Ascending aorta (tissue), 2 donors: ENCODE data around the gene CCDC7. TPM values are rescaled to one million over a fixed set of nuclear protein-coding genes. Genes with fewer than 3 reads are reported as not detected.
"Not testable (repeated sequence)": the region's sequence is repeated elsewhere in the genome, so short reads cannot be mapped to it uniquely, and the experiment has no call there.

ENCODE experiments used
- DNase-seq, 2 donors: peaks; one replicate each; pipeline ENCODE4 v3.0.0-alpha.2; 2019; ENCODE audit warnings: low spot score in 2 of 2
- H3K27ac ChIP-seq, 2 donors: fragments of 200-600 bp; sonication (generic); one replicate each; pipeline ENCODE4 v1.5.1; 2016 to 2017; ENCODE audit warnings: mild to moderate bottlenecking in 1 of 2
- H3K27me3 ChIP-seq: fragments of 200-600 bp; sonication (generic); one replicate; pipeline ENCODE4 v1.5.1; 2017
- H3K36me3 ChIP-seq, 2 donors: fragments of 200-600 bp; sonication (generic); one replicate each; pipeline ENCODE4 v1.5.1; 2016
- H3K4me1 ChIP-seq, 2 donors: fragments of 200-600 bp; sonication (generic); one replicate each; pipeline ENCODE4 v1.5.1; 2016 to 2017; ENCODE audit warnings: mild to moderate bottlenecking in 1 of 2
- H3K4me3 ChIP-seq, 2 donors: fragments of 200-600 bp; sonication (generic); one replicate each; pipeline ENCODE4 v1.5.1; 2016 to 2017; ENCODE audit warnings: mild to moderate bottlenecking in 1 of 2
- H3K9me3 ChIP-seq, 2 donors: fragments of 200-600 bp; sonication (generic); one replicate each; pipeline ENCODE4 v1.5.1; 2016
- CTCF ChIP-seq, 3 experiments: fragments of 200-600 bp in 2 of 3; fragments of 450-650 bp in 1 of 3; sonication (generic) in 2 of 3; IDR thresholded peaks; one replicate each; pipeline ENCODE4 v1.5.1; 2016 to 2019; ENCODE audit warnings: antibody characterized with exemption in 3 of 3, mild to moderate bottlenecking in 1 of 3, moderate library complexity in 1 of 3
- intact Hi-C: fragments of 100-400 bp; cut with DNase I; formaldehyde crosslinking; loops from one replicate; pipeline ENCODE4 v1.15.1; 2023
- total RNA-seq: library from RNA; depleted of rRNA; stranded (reverse); fragments of >200 nt; gene quantifications from one replicate; pipeline ENCODE4 v1.1.0, GENCODE V29; 2016

CCDC7 gene
- total RNA-seq, 1 donor from 2014 or later: 56.9 TPM

- no peak for TF ChIP-seq CTCF (IDR thresholded peaks at IDR 0.05)
- Histone ChIP-seq H3K27me3 (no peaks in the 10 kb centered on the region), H3K4me1 (no peaks in the 10 kb centered on the region), H3K36me3 (peaks cover 5 to 13% of the 10 kb centered on the region in 2 donors), H3K4me3 (no peak overlapping the region), H3K9me3 (peaks cover 0 to 6% of the 10 kb centered on the region in 2 donors), H3K27ac (no peak overlapping the region)
- intact Hi-C loops: no loop called here
- no peak for DNase-seq
These were observed 300.9 kb downstream of the CCDC7 start for GRCh38 chr10:32746869-32747268.

DNA sequence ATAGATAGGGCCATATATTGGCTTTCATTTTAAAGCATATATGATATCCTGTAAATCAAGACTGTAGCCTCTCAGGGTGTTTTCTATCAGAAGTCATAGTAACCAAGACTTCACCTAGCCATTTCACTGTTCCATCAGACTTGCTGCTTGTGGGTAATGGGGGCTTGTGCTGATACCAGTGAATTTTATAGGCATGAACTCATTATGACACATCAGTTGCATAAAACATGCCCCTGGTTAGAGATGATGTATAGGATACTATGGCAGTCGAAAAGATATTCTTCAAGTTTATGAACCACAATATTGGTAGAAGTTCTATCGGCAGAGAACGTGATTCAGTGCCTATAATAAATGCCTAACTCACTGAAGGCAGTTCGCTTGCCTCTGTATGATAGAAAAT, 305.6 kb downstream of the CCDC7 start:
- H3K36me3 ChIP-seq: peaks cover 3 to 6% of the 10 kb centered on the region in 2 donors
- intact Hi-C loops: no loop called here
- no peak for DNase-seq
- H3K4me3 ChIP-seq: no peak overlapping the region
- no peak for TF ChIP-seq CTCF (IDR thresholded peaks at IDR 0.05)
- peaks cover 6 to 28% of the 10 kb centered on the region in 2 donors for H3K9me3 ChIP-seq
- H3K4me1 ChIP-seq: no peaks in the 10 kb centered on the region
- H3K27me3 ChIP-seq: no peaks in the 10 kb centered on the region
- H3K27ac ChIP-seq: no peak overlapping the region

DNA sequence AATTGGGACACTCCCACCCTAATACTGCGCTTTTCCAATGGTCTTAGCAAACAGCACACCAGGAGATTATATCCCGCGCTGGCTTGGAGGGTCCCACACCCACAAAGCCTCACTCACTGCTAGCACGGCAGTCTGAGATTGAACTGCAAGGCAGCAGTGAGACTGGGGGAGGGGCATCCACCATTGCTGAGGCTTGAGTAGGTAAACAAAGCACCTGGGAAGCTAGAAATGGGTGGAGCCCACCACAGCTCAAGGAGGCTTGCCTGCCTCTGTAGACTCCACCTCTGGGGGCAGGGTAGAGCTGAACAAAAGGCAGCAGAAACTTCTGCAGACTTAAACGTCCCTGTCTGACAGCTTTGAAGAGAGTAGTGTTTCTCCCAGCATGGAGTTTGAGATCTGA, 309.0 kb downstream of the CCDC7 start:
- intact Hi-C loops, H3K4me1 ChIP-seq, DNase-seq, H3K36me3 ChIP-seq, H3K4me3 ChIP-seq, H3K27me3 ChIP-seq, H3K27ac ChIP-seq: not testable (repeated sequence)
- H3K9me3 ChIP-seq: peaks cover 6 to 50% of the 10 kb centered on the region in 2 donors

GRCh38 chr10:32771217-32771616, 325.3 kb downstream of the CCDC7 start:
- H3K27me3 ChIP-seq: no peaks in the 10 kb centered on the region
- H3K36me3 ChIP-seq: no peaks in the 10 kb centered on the region
- H3K9me3 ChIP-seq: peaks cover 27 to 47% of the 10 kb centered on the region in 2 donors
- DNase-seq: no peak
- H3K4me1 ChIP-seq: no peaks in the 10 kb centered on the region
- intact Hi-C loops: no loop called here
- H3K27ac ChIP-seq: no peak overlapping the region
- no peak overlapping the region for H3K4me3 ChIP-seq
- no peak for TF ChIP-seq CTCF (IDR thresholded peaks at IDR 0.05)

- Histone ChIP-seq H3K9me3 (peaks cover 27 to 36% of the 10 kb centered on the region in 2 donors), H3K27ac (no peak overlapping the region), H3K4me1 (no peaks in the 10 kb centered on the region), H3K4me3 (no peak overlapping the region), H3K27me3 (no peaks in the 10 kb centered on the region), H3K36me3 (no peaks in the 10 kb centered on the region)
- DNase-seq: no peak
- TF ChIP-seq CTCF (IDR thresholded peaks at IDR 0.05): no peak
- intact Hi-C loops: no loop called here
These were observed 327.2 kb downstream of the CCDC7 start for GRCh38 chr10:32773105-32773504.

GRCh38 chr10:32786968-32787367, 341.0 kb downstream of the CCDC7 start:
- TF ChIP-seq CTCF (IDR thresholded peaks at IDR 0.05): no peak
- Histone ChIP-seq H3K4me3 (no peak overlapping the region), H3K27me3 (no peaks in the 10 kb centered on the region), H3K4me1 (no peaks in the 10 kb centered on the region), H3K27ac (no peak overlapping the region), H3K9me3 (peaks cover 0 to 7% of the 10 kb centered on the region in 2 donors), H3K36me3 (no peaks in the 10 kb centered on the region)
- no peak for DNase-seq
- intact Hi-C loops: no loop called here
